ENCODE results near the gene RNF151.
"Not testable (repeated sequence)": the region's sequence is repeated elsewhere in the genome, so short reads cannot be mapped to it uniquely, and the experiment has no call there.

The RNF151 gene
- 0 to 0.12 (median 0.04) reads per million in 4 donors for total RNA-seq

- DNase-seq, result no peak
These were observed at the start of gene RNF151 for GRCh38 chr16:1966460-1966859. Gene RNF151 (plus strand): TSS chr16:1966856. CDS start chr16:1966882, 26 bp downstream.

- DNase-seq, result no peak
These were observed 49.5 kb upstream of the RNF151 start for GRCh38 chr16:1917056-1917664.

- DNase-seq, result no peak
These were observed 48.8 kb upstream of the RNF151 start for GRCh38 chr16:1917665-1918350.

- no peak for DNase-seq
These were observed 48.0 kb upstream of the RNF151 start, which contains the start of gene HS3ST6 for GRCh38 chr16:1918351-1919326. Gene HS3ST6 (minus strand): TSS chr16:1918415. CDS start chr16:1918323, 92 bp downstream.

- no peak for DNase-seq
These were observed 47.2 kb upstream of the RNF151 start for GRCh38 chr16:1919327-1919998.

GRCh38 chr16:1920122-1920521 is 46.5 kb upstream of the RNF151 start:
- not testable (repeated sequence) for DNase-seq

GRCh38 chr16:1920727-1921171 is 45.9 kb upstream of the RNF151 start:
- DNase-seq, result peak in 1 of 5 donors; percentile 21

- no peak for DNase-seq
These were observed 44.3 kb upstream of the RNF151 start for GRCh38 chr16:1922357-1922756.

- no peak for DNase-seq
These were observed 43.2 kb upstream of the RNF151 start for GRCh38 chr16:1923299-1924034.

GRCh38 chr16:1924095-1924494 is 42.6 kb upstream of the RNF151 start:
- DNase-seq, result no peak

GRCh38 chr16:1926271-1926670 is 40.4 kb upstream of the RNF151 start:
- no peak for DNase-seq

- DNase-seq, result no peak
These were observed 37.6 kb upstream of the RNF151 start for GRCh38 chr16:1929105-1929504.

- peak; percentile 81 to 92 (median 86) for DNase-seq
These were observed 36.9 kb upstream of the RNF151 start for GRCh38 chr16:1929578-1930337.

GRCh38 chr16:1930338-1930720 is 36.3 kb upstream of the RNF151 start:
- no peak for DNase-seq

GRCh38 chr16:1932050-1933028 is 34.3 kb upstream of the RNF151 start:
- DNase-seq, result no peak

GRCh38 chr16:1933097-1933661 is 33.5 kb upstream of the RNF151 start:
- DNase-seq, result no peak

GRCh38 chr16:1936945-1937479 is 29.6 kb upstream of the RNF151 start:
- no peak for DNase-seq

GRCh38 chr16:1938316-1938715 is 28.3 kb upstream of the RNF151 start:
- DNase-seq, result no peak

GRCh38 chr16:1938910-1939309 is 27.7 kb upstream of the RNF151 start:
- no peak for DNase-seq
